Mesodermal cell (in vitro differentiated cells): ENCODE data around the gene JAK1.

Source experiments
- H3K27ac ChIP-seq: 2 replicates; pipeline ENCODE4 v1.7.0; 2013; ENCODE audit warnings: mild to moderate bottlenecking, low read depth, low read length, moderate library complexity; ENCODE audit not compliant: severe bottlenecking
- H3K36me3 ChIP-seq: 2 replicates; pipeline ENCODE4 v1.7.1; 2013; ENCODE audit warnings: mild to moderate bottlenecking, low read length, moderate library complexity; ENCODE audit not compliant: control insufficient read depth, insufficient read depth
- H3K4me1 ChIP-seq: one replicate; pipeline ENCODE4 v1.7.1; 2013; ENCODE audit warnings: mild to moderate bottlenecking, low read length; ENCODE audit not compliant: insufficient read depth, control insufficient read depth, poor library complexity, severe bottlenecking
- H3K4me3 ChIP-seq: 2 replicates; pipeline ENCODE4 v1.7.0; 2013; ENCODE audit warnings: low read length, control low read depth, mild to moderate bottlenecking; ENCODE audit not compliant: insufficient read depth, poor library complexity, severe bottlenecking; ENCODE audit errors: extremely low read depth
- H3K9me3 ChIP-seq: 2 replicates; pipeline ENCODE4 v1.7.1; 2013; ENCODE audit warnings: mild to moderate bottlenecking, low read length, moderate library complexity; ENCODE audit not compliant: control insufficient read depth
- WGBS, 2 experiments: methylation state at CpG; one replicate each; pipeline ENCODE4 v1.1.5; 2013; ENCODE audit warnings: missing lambda C conversion rate in 2 of 2; ENCODE audit not compliant: insufficient coverage in 2 of 2; 5-methylcytosine and 5-hydroxymethylcytosine counted together

Gene JAK1

GRCh38 chr1:64962441-64962840 lies 3.9 kb downstream of the JAK1 start:
- Histone ChIP-seq H3K27ac (no peak overlapping the region), H3K36me3 (no peaks in the 10 kb centered on the region), H3K4me3 (no peak overlapping the region), H3K9me3 (no peaks in the 10 kb centered on the region), H3K4me1 (peaks cover 7% of the 10 kb centered on the region)
- 77 to 83% methylated on average over 7 of the region's 7 CpGs for WGBS, 2 experiments

- Histone ChIP-seq H3K36me3 (no peaks in the 10 kb centered on the region), H3K4me1 (peaks cover 9% of the 10 kb centered on the region), H3K9me3 (no peaks in the 10 kb centered on the region), H3K27ac (no peak overlapping the region), H3K4me3 (no peak overlapping the region)
- 86 to 88% methylated on average over 1 of the region's 1 CpG for WGBS, 2 experiments
These were observed 4.4 kb downstream of the JAK1 start for GRCh38 chr1:64961923-64962322.

GRCh38 chr1:64960731-64961130 lies 5.6 kb downstream of the JAK1 start:
- Histone ChIP-seq H3K27ac (no peak overlapping the region), H3K9me3 (no peaks in the 10 kb centered on the region), H3K4me1 (peaks cover 21% of the 10 kb centered on the region), H3K36me3 (no peaks in the 10 kb centered on the region), H3K4me3 (no peak overlapping the region)

- no peak overlapping the region for H3K4me3 ChIP-seq
- H3K4me1 ChIP-seq, result peaks cover 22% of the 10 kb centered on the region
- no peaks in the 10 kb centered on the region for H3K9me3 ChIP-seq
- H3K27ac ChIP-seq, result no peak overlapping the region
- 90% methylated on average over 2 of the region's 6 CpGs; no CpG with 5 or more reads in 1 of the 2 experiments for WGBS, 2 experiments
- H3K36me3 ChIP-seq, result no peaks in the 10 kb centered on the region
These were observed 6.4 kb downstream of the JAK1 start for GRCh38 chr1:64959986-64960385.

- H3K36me3 ChIP-seq, result no peaks in the 10 kb centered on the region
- 90 to 100% methylated on average over 1 to 2 of the region's 3 CpGs for WGBS, 2 experiments
- no peak overlapping the region for H3K27ac ChIP-seq
- no peaks in the 10 kb centered on the region for H3K9me3 ChIP-seq
- no peak overlapping the region for H3K4me3 ChIP-seq
- peaks cover 18% of the 10 kb centered on the region for H3K4me1 ChIP-seq
These were observed 9.5 kb downstream of the JAK1 start for GRCh38 chr1:64956733-64957441.

- Histone ChIP-seq H3K27ac (no peak overlapping the region), H3K4me1 (peaks cover 21% of the 10 kb centered on the region), H3K9me3 (no peaks in the 10 kb centered on the region), H3K4me3 (no peak overlapping the region), H3K36me3 (no peaks in the 10 kb centered on the region)
- WGBS, 2 experiments, result 63 to 86% methylated on average over 1 to 2 of the region's 3 CpGs
These were observed 10.2 kb downstream of the JAK1 start for GRCh38 chr1:64956010-64956640.

GRCh38 chr1:64955097-64956009 lies 11.0 kb downstream of the JAK1 start:
- WGBS, 2 experiments, result 71 to 77% methylated on average over 12 to 13 of the region's 14 CpGs
- Histone ChIP-seq H3K4me1 (peaks cover 21% of the 10 kb centered on the region), H3K36me3 (no peaks in the 10 kb centered on the region), H3K9me3 (no peaks in the 10 kb centered on the region), H3K4me3 (no peak overlapping the region), H3K27ac (no peak overlapping the region)

GRCh38 chr1:64953241-64953640 lies 13.1 kb downstream of the JAK1 start:
- 79 to 100% methylated on average over 5 to 6 of the region's 6 CpGs for WGBS, 2 experiments
- Histone ChIP-seq H3K4me1 (peaks cover 21% of the 10 kb centered on the region), H3K4me3 (no peak overlapping the region), H3K9me3 (no peaks in the 10 kb centered on the region), H3K27ac (no peak overlapping the region), H3K36me3 (no peaks in the 10 kb centered on the region)

- H3K4me1 ChIP-seq, result peaks cover 4% of the 10 kb centered on the region
- WGBS, 2 experiments, result 86 to 100% methylated on average over 4 to 6 of the region's 6 CpGs
- H3K36me3 ChIP-seq, result no peaks in the 10 kb centered on the region
- H3K9me3 ChIP-seq, result no peaks in the 10 kb centered on the region
- H3K4me3 ChIP-seq, result no peak overlapping the region
- no peak overlapping the region for H3K27ac ChIP-seq
These were observed 16.0 kb downstream of the JAK1 start for GRCh38 chr1:64950284-64950809.

GRCh38 chr1:64948905-64949833 lies 17.2 kb downstream of the JAK1 start:
- WGBS, 2 experiments, result 80% methylated on average over 2 of the region's 3 CpGs; no CpG with 5 or more reads in 1 of the 2 experiments
- Histone ChIP-seq H3K4me1 (peaks cover 4% of the 10 kb centered on the region), H3K4me3 (no peak overlapping the region), H3K9me3 (no peaks in the 10 kb centered on the region), H3K36me3 (no peaks in the 10 kb centered on the region), H3K27ac (no peak overlapping the region)
